Stimulated activated CD4-positive, alpha-beta T cell treated with anti-CD3 and anti-CD28 coated beads, Interleukin-15, amount 100 ng/mL, for 24 hours (primary cell): Measurements from ENCODE around the gene TAF11L13.
"Not testable (repeated sequence)": the region's sequence is repeated elsewhere in the genome, so short reads cannot be mapped to it uniquely, and the experiment has no call there.

Experiments
- DNase-seq: peaks from one replicate; pipeline ENCODE4 v3.0.0-alpha.2; 2020

The TAF11L13 gene

DNA sequence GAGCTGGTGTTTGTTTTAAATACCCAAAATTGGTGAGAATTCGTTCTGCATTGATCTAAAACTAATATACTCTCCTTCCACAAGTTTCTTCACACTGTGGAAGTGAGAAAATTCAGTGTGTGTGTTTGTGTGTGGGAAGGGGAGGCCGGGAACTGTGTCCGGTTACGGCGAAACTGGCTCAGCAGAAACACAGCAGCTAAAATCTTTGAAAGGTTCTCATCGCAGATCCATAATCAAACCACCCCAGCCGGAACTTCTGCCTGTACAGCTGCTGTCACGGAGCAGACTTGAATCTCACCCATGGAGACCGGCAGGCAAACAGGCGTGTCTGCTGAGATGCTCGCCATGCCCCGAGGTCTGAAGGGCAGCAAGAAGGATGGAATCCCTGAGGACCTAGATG is at the start of gene TAF11L13:
TSS of gene TAF11L13 (plus strand) at position 301 of the 400 bp plus-strand sequence.
- DNase-seq = not testable (repeated sequence)

DNA sequence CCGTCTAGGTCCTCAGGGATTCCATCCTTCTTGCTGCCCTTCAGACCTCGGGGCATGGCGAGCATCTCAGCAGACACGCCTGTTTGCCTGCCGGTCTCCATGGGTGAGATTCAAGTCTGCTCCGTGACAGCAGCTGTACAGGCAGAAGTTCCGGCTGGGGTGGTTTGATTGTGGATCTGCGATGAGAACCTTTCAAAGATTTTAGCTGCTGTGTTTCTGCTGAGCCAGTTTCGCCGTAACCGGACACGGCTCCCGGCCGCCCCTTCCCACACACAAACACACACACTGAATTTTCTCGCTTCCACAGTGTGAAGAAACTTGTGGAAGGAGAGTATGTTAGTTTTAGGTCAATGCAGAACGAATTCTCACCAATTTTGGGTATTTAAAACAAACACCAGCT is 46.2 kb upstream of the TAF11L13 start, which contains the start of gene TAF11L7:
TSS of gene TAF11L7 (minus strand) at position 101 of the 400 bp plus-strand sequence.
- DNase-seq = not testable (repeated sequence)

DNA sequence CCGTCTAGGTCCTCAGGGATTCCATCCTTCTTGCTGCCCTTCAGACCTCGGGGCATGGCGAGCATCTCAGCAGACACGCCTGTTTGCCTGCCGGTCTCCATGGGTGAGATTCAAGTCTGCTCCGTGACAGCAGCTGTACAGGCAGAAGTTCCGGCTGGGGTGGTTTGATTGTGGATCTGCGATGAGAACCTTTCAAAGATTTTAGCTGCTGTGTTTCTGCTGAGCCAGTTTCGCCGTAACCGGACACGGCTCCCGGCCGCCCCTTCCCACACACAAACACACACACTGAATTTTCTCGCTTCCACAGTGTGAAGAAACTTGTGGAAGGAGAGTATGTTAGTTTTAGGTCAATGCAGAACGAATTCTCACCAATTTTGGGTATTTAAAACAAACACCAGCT is 41.0 kb upstream of the TAF11L13 start, which contains the start of gene TAF11L8:
TSS of gene TAF11L8 (minus strand) at position 101 of the 400 bp plus-strand sequence.
- not testable (repeated sequence) for DNase-seq

DNA sequence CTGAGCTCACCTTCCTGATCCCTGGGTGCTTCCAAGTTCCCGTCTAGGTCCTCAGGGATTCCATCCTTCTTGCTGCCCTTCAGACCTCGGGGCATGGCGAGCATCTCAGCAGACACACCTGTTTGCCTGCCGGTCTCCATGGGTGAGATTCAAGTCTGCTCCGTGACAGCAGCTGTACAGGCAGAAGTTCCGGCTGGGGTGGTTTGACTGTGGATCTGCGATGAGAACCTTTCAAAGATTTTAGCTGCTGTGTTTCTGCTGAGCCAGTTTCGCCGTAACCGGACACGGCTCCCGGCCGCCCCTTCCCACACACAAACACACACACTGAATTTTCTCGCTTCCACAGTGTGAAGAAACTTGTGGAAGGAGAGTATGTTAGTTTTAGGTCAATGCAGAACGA is 37.6 kb upstream of the TAF11L13 start, which contains the start of gene TAF11L9:
TSS of gene TAF11L9 (minus strand) at position 140 of the 400 bp plus-strand sequence.
- not testable (repeated sequence) for DNase-seq

DNA sequence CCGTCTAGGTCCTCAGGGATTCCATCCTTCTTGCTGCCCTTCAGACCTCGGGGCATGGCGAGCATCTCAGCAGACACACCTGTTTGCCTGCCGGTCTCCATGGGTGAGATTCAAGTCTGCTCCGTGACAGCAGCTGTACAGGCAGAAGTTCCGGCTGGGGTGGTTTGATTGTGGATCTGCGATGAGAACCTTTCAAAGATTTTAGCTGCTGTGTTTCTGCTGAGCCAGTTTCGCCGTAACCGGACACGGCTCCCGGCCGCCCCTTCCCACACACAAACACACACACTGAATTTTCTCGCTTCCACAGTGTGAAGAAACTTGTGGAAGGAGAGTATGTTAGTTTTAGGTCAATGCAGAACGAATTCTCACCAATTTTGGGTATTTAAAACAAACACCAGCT is 34.2 kb upstream of the TAF11L13 start, which contains the start of gene TAF11L10:
TSS of gene TAF11L10 (minus strand) at position 101 of the 400 bp plus-strand sequence.
- DNase-seq = not testable (repeated sequence)

DNA sequence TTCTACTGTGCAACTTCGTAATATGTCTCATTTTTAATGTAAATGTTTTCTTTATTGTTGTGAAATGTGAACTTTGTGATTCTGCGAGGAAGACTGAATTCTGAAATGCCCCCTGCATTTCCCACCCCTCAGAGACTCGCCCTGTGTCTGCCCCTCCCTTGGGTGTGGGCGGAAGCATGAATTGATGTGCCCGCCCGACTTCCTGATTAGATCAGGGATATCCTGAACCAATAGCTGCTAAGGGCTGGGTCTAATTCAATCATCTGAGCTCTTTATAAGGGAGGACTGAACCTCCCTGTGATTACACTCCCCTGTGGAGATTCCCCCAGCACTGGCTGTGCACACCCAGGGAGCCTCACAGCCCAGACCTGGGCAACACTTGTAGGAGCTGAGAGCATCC is 28.0 kb upstream of the TAF11L13 start, which contains the start of gene TAF11L11:
TSS of gene TAF11L11 (plus strand) at position 304 of the 400 bp plus-strand sequence.
- not testable (repeated sequence) for DNase-seq

DNA sequence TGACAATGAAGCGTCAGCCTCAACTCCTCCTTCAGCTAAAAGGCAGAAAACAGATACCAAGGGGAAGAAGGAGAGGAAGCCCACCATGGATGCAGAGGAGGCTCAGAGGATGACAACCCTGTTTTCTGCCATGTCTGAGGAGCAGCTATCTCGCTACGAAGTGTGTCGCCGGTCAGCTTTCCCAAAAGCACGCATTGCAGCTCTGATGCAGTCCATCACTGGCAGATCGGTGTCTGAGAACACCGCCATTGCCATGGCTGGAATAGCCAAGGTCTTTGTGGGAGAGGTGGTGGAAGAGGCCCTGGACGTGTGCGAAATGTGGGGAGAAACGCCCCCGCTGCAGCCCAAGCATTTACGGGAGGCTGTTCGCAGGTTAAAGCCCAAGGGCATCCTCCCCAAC is 26.9 kb upstream of the TAF11L13 start:
- no peak for DNase-seq

DNA sequence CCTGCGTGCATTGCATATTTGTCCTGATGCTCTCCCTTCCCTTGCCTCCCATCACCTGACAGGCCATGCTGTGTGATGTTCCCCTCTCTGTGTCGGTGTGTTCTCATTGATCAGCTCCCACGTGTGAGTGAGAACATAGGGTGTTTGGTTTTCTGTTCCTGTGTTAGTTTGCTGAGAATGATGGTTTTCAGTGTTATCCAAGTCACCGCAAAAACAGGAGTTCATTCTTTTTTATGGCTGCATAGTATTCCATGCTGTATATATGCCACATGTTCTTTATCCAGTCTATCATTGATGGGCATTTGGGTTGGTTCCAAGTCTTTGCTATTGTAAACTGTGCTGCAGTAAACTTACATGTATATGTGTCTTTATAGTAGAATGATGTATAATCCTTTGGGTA is 24.4 kb upstream of the TAF11L13 start:
- DNase-seq = not testable (repeated sequence)

DNA sequence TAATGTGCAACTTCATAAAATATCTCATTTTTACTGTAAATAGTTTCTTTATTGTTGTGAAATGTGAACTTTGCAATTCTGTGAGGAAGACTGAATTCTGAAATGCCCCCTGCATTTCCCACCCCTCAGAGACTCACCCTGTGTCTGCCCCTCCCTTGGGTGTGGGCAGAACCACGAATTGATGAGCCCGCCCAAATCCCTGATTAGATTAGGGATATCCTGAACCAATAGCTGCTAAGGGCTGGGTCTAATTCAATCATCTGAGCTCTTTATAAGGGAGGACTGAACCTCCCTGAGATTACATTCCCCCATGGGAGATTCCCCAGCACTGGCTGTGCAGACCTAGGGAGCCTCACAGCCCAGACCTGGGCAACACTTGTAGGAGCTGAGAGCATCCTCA is 21.8 kb upstream of the TAF11L13 start, which contains the start of gene TAF11L12:
TSS of gene TAF11L12 (plus strand) at position 301 of the 400 bp plus-strand sequence.
- not testable (repeated sequence) for DNase-seq

DNA sequence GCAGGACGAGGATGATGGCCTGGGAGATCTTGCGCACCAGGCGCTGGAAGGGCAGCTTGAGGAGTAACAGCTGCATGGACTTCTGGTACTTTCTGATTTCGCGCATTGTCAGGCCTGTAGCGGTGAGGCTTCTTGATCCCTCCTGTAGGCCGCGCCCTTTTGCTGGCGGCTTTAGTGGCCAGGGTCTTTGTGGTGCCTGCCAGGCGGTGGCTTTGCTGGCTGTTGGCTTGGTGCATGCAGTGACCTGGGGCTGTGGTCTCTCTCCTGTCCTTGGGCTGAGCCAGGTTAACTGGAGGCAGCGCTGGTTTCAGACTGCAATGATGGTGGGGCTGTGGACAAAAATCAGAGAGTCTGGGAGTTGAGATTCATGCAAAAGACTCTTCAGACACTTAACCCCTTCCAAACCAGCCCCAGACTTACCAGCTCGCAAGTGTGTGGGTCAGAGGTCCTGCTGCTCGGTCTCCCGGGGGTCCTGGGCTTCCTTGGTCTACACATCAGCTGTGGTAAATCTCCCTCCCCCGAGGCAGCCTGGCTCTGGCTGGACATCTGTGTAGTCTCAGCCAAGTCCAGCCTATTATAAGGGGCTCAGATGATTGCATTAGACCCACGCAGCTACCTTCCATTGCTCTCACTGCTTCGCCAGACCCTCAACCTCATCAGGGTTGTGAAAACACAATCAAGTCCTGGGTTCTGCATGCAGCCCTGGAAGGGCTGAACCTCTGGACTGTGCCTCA is 16.8 kb upstream of the TAF11L13 start:
- no peak for DNase-seq

DNA sequence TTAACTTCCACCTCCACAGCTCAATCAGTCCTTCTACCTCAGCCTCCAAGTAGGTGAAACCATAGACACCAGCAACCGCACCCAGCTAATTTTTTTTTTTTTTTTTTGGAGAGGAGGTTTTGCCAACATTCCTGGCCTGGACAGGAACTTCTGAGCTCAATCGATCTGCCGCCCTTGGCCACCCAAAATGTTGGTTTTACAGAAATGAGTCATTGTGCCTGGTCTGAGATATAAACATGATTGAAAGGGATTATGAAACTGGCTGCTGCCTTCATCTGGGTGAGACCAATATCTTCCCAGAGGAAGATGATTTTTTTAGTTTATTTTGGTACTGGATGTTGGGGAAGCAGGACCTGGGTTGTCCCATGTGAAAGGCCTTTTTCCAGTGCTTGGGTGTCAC is 12.5 kb upstream of the TAF11L13 start:
- no peak for DNase-seq

DNA sequence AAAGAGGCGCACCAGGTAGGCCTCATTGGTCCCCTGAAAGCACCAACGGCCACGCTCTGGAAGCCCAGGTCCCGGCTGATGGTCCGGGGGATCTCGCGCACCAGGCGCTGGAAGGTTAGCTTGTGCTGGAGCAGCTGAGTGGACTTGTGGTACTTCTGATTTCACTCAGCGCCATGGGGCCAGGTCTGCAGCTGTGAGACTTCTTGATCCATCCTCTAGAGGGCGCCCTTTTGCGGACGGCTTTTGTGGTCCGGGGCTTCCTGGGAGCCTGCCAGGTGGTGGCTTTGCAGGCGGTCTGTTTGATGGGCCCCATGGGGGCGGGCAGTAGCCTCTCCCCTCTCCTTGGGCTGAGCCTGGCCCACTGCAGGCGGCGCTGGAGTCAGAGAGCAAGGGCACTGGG is 11.3 kb upstream of the TAF11L13 start:
- DNase-seq = no peak

DNA sequence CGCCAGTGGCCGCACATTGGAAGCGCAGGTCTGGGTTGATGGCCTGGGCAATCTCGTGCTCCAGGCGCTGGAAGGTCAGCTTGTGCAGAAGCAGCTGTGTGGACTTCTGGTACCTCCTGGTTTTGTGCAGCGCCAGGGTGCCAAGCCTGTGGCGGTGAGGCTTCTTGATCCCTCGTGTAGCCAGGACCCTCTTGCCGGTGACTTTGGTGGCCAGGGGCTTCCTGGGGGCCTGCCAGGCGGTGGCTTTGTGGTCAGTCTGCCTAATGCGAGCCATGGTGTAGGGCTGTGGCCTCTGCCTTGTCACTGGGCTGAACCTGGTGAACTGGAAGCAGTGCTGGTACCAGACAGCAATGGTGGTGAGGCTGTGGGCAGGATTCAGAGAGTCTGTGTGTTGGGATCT is 6.2 kb upstream of the TAF11L13 start:
- no peak for DNase-seq

DNA sequence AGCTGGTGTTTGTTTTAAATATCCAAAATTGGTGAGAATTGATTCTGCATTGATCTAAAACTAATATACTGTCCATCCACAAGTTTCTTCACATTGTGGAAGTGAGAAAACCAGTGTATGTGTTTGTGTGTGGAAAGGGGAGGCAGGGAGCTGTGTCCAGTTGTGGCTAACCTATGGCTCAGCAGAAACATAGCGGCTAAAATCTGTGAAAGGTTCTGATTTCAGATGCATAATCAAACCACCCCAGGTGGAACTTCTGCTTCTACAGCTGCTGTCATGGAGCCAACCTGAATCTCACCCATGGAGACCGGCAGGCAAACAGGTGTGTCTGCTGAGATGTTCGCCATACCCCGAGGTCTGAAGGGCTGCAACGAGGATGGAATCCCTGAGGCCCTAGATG is 2.3 kb downstream of the TAF11L13 start, which contains the start of gene TAF11L14:
TSS of gene TAF11L14 (plus strand) at position 301 of the 400 bp plus-strand sequence.
- no peak for DNase-seq

DNA sequence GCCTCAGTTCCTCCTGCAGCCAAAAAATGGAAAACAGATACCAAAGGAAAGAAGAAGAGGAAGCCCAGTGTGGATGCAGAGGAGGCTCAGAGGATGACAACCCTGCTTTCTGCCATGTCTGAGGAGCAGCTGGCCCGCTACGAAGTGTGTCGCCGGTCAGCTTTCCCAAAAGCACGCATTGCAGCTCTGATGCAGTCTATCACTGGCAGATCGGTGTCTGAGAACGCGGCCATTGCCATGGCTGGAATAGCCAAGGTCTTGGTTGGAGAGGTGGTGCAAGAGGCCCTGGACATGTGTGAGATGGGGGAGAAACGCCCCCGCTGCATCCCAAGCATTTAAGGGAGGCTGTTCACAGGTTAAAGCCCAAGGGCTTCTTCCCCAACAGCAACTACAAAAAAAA is 17.3 kb downstream of the TAF11L13 start:
- DNase-seq = not testable (repeated sequence)

DNA sequence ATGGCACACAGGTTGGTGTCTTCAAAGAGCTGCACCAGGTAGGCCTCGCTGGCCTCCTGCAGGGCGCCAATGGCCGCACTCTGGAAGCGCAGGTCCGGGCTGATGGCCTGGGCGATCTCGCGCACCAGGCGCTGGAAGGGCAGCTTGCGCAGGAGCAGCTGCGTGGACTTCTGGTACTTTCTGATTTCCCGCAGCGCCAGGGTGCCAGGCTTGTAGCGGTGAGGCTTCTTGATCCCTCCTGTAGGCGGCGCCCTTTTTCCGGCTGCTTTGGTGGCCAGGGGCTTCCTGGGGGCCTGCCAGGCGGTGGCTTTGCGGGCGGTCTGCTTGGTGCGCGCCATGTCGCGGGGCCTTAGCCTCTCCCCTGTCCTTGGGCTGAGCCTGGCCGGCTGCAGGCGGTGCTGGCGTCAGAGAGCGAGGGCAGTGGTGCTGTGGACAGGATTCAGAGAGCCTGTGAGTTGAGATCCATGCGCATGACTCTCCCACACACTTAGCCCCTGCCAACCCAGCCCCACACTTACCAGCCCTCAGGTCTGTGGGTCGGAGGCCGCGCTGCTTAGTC is 23.4 kb downstream of the TAF11L13 start:
- DNase-seq = not testable (repeated sequence)

DNA sequence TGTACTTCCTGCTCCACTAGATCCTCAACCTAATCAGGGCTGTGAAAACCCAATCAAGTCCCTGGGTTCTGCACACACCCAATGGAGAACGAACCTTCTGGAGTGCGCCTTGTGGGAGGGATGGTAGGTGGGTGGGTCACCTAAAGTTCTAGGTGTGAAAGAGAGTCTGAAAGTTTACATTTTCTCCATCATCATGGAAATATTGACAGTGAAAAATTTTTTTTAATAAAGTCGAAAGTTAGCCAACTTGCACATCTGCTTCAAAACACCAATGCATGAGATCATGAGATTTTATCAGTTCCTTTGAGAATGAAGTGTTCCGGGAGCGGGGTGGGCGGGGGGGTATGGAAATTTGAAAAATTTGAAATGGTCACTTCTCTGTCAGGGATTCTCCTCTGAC is 24.0 kb downstream of the TAF11L13 start:
- no peak for DNase-seq

DNA sequence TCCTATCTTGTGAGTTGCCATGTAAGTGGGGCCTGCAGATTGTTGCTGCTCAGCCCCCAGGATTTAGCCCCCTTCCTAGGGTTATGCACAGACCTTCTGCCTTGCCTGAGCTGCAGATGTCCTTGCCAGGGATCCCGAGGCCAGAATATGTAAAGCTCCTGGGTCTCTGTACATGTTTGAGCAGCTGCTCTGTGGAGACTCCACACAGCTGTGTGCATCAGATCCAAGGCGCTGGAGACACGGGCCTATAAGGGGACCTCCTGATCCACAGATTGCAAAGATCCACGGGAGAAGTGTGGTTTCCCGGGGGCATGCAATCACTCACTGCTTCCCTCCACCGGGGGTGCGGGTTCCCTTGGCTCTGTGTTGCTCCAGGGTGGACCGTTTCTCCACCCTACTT is 31.3 kb downstream of the TAF11L13 start:
- DNase-seq = no peak

DNA sequence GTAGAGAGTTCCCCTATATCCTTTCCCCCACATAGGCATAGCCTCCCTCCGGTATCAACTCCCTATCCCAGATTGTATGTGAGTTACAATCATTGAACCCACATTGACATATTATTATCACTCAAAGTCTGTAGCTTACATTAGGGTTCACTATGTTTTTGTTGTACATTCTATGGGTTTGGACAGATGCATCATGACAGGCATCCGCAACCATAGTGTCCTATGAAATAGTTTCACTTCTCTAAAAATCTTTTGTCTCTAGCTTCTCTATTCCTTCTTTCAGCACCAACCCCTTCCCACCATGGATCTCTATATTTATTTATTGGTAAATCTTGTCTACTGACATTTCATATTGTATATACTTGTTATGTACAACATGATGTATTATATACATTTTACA is 33.9 kb downstream of the TAF11L13 start:
- no peak for DNase-seq

DNA sequence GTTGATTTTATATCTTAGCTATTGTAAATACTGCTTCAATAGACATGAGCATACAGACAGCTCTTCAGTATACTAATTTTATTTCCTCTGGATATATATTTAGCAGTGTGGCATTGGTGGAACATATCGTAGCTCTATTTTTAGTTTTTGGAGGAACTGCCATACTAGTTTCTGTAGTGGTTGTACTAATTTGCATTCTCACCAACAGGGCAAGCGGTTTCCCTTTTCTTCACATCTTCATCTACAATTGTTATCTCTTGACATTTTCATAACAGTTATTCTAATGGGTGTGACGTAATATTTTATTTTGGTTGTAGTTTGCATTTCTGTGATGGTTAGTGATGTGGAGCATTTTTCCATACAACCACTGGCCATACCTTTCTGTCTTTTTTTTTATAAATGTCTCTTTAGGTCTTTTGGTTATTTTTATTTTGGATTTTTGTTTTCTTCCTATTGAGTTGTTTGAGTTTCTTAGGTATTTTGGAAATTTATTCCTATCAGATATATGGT is 34.9 kb downstream of the TAF11L13 start:
- DNase-seq = no peak

DNA sequence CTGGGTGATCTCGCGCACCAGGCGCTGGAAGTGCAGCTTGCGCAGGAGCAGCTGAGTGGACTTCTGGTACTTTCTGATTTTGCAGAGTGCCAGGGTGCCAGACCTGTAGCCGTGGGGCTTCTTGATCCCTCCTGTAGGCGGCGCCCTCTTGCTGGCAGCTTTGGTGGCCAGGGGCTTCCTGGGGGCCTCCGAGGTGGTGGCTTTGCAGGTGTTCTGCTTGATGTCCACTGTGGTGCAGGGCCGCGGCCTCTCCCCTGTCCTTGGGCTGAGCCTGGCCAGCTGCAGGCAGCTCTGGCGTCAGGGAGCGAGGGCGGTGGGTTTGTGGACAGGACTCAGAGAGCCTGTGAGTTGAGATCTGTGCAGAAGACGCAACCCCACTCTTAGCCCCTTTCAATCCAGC is 38.5 kb downstream of the TAF11L13 start:
- DNase-seq = no peak

DNA sequence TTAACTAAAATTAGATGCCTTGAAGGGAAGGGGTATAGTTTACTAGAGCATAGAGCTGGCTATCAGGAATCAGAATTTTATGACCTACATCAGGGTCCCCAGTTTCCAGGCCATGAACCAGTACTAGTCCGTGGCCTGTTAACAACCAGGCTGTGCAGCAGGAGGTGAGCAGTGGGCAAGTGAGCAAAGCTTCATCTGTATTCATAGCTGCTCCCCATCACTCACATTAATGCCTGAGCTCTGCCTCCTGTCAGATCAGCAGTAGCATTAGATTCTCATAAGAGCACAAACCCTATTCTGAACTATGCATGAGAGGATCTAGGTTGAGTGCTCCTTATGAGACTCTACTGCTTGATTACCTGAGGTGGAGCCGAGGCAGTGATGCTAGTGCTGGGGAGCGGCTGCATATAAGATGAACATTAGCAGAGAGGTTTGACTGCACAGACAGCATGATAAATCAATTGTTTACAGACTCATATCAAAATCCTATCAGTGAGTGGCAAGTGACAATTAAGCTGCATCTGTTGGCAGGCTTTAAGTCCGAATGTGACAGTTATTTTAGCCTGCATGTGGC is 47.0 kb downstream of the TAF11L13 start:
- DNase-seq = no peak

DNA sequence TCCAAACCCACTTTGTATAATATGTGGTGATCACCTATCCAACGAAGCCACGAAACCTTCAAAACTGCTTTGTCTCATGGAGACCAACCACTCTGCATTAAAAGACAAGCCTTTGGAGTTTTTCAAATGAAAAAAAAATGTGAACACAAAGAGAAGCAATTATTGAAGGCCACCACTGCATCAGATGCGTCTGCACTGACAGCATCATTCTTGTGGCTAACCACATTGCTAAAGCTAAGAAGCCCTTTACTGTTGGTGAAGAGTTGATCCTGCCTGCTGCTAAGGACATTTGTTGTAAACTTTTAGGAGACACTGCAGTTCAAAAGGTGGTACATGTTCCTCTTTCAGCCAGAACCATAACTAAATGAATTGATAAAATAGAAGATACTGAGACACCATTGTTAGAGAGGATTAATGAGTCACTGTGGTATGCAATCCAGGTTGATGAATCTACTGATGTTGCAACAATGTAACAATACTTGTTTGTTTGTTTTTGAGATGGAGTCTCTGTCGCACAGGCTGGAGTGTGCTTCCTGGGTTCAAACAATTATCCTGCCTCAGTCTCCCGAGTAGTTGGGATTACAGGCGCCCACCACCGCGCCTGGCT is 47.8 kb downstream of the TAF11L13 start:
- no peak for DNase-seq
